ENCODE measurements around the gene CEACAM8. TPM values are rescaled to one million over a fixed set of nuclear protein-coding genes. Genes with fewer than 3 reads are reported as not detected.

CEACAM8 gene
- 2.5 TPM for total RNA-seq

GRCh38 chr19:42594617-42595489, at the start of gene CEACAM8:
CEACAM8 (minus strand) TSS chr19:42594924; CDS start chr19:42594828, 96 bp downstream.

Other genes starting within 250 kb of the CEACAM8 start
- 0.76 TPM for gene CNFN, start 204.6 kb downstream of the CEACAM8 start, total RNA-seq
- gene LIPE, start 167.5 kb downstream of the CEACAM8 start, total RNA-seq = 16.4 TPM
- 0.23 TPM for gene CXCL17, start 152.0 kb downstream of the CEACAM8 start, total RNA-seq
- gene CEACAM1, start 66.4 kb downstream of the CEACAM8 start, total RNA-seq = 14.2 TPM
- not detected for gene PSG3, start 145.6 kb upstream of the CEACAM8 start, total RNA-seq
- gene PSG8, start 170.8 kb upstream of the CEACAM8 start, total RNA-seq = not detected